HCT116 (cell line): ENCODE measurements around the gene DCK.

Source experiments
- CEBPB ChIP-seq: IDR thresholded peaks from 2 replicates; pipeline ENCODE4 v1.6.1; 2012; ENCODE audit warnings: low read depth
- CTCF ChIP-seq, 3 experiments: fragments of 200-600 bp in 1 of 3; sonication (generic) in 1 of 3; IDR thresholded peaks in 2 of 3; conservative IDR thresholded peaks in 1 of 3; 2 replicates each; pipeline ENCODE4 v1.5.1; 2012 to 2017; ENCODE audit warnings: low read depth in 2 of 3, low read length in 2 of 3, antibody characterized with exemption in 1 of 3, borderline replicate concordance in 1 of 3, control low read depth in 1 of 3, mild to moderate bottlenecking in 1 of 3, mixed read lengths in 1 of 3, mixed run types in 1 of 3, moderate library complexity in 1 of 3; ENCODE audit not compliant: insufficient read depth in 1 of 3
- ELF1 ChIP-seq: IDR thresholded peaks from 2 replicates; pipeline ENCODE4 v1.6.1; 2012; ENCODE audit warnings: low read depth, borderline replicate concordance
- EZH2 ChIP-seq: fragments of 200-600 bp; sonication (generic); IDR thresholded peaks from 2 replicates; pipeline ENCODE4 v1.6.1; 2017; ENCODE audit warnings: antibody characterized with exemption, mixed run types
- EZH2phosphoT487 ChIP-seq: fragments of 200-600 bp; IDR thresholded peaks from 2 replicates; pipeline ENCODE4 v1.6.1; 2018; ENCODE audit warnings: antibody characterized with exemption, borderline replicate concordance
- POLR2A ChIP-seq: IDR thresholded peaks from 2 replicates; pipeline ENCODE4 v1.7.0; 2011; ENCODE audit warnings: borderline replicate concordance; ENCODE audit not compliant: insufficient read depth, insufficient read length; ENCODE audit errors: extremely low read depth
- POLR2AphosphoS5 ChIP-seq: IDR thresholded peaks from 2 replicates; pipeline ENCODE4 v1.6.1; 2011; ENCODE audit warnings: mild to moderate bottlenecking, low read depth, low read length, moderate library complexity
- REST ChIP-seq: IDR thresholded peaks from 2 replicates; pipeline ENCODE4 v1.6.1; 2012; ENCODE audit warnings: low read depth
- SP1 ChIP-seq: IDR thresholded peaks from 2 replicates; pipeline ENCODE4 v1.6.1; 2012; ENCODE audit warnings: low read depth
- TCF7L2 ChIP-seq: IDR thresholded peaks from 2 replicates; pipeline ENCODE4 v1.7.0; 2011; ENCODE audit warnings: borderline replicate concordance, inconsistent platforms; ENCODE audit not compliant: insufficient read depth, insufficient read length; ENCODE audit errors: extremely low read depth
- ZNF274 ChIP-seq: fragments of 200-500 bp; sonication (Bioruptor generic); IDR thresholded peaks from 2 replicates; pipeline ENCODE4 v1.6.1; 2014; ENCODE audit warnings: mild to moderate bottlenecking, low read depth, low read length, inconsistent platforms

GRCh38 chr4:70997546-70997945, 4.1 kb downstream of the DCK start:
- TF ChIP-seq SP1 (no peak), CTCF (IDR thresholded peaks at IDR 0.05 in 2 of 3, conservative IDR thresholded peaks at IDR 0.05 in 1 of 3; ENCODE audit: borderline replicate concordance in 1 of 3, insufficient read depth in 1 of 3, low read depth in 2 of 3, low read length in 2 of 3) (no peak), POLR2A (no peak), ZNF274 (no peak), EZH2 (no peak), POLR2AphosphoS5 (no peak), EZH2phosphoT487 (no peak), REST (no peak), TCF7L2 (no peak), CEBPB (no peak), ELF1 (no peak)
